Muscle layer of duodenum (tissue), 2 donors: Measurements from ENCODE around the gene POLDIP3.
"Not testable (repeated sequence)": the region's sequence is repeated elsewhere in the genome, so short reads cannot be mapped to it uniquely, and the experiment has no call there.

Source experiments
- H3K27ac ChIP-seq: one replicate; pipeline ENCODE4 v1.7.0; 2013; ENCODE audit warnings: mild to moderate bottlenecking, low read length
- H3K27me3 ChIP-seq: one replicate; pipeline ENCODE4 v1.7.0; 2013; ENCODE audit warnings: low read depth, mild to moderate bottlenecking, control low read depth, low read length
- H3K36me3 ChIP-seq, 2 donors: one replicate each; pipeline ENCODE4 v1.7.0; 2013; ENCODE audit warnings: low read length in 2 of 2, control low read depth in 1 of 2, mild to moderate bottlenecking in 1 of 2; ENCODE audit not compliant: insufficient read depth in 2 of 2, control insufficient read depth in 1 of 2
- H3K4me1 ChIP-seq, 2 donors: one replicate each; pipeline ENCODE4 v1.7.0; 2013; ENCODE audit warnings: low read length in 2 of 2, mild to moderate bottlenecking in 2 of 2, control low read depth in 1 of 2, moderate library complexity in 1 of 2; ENCODE audit not compliant: insufficient read depth in 2 of 2, control insufficient read depth in 1 of 2
- H3K4me3 ChIP-seq, 2 donors: one replicate each; pipeline ENCODE4 v1.7.0; 2013; ENCODE audit warnings: low read length in 2 of 2, low read depth in 1 of 2, mild to moderate bottlenecking in 1 of 2
- H3K9me3 ChIP-seq, 2 donors: one replicate each; pipeline ENCODE4 v1.7.0; 2013; ENCODE audit warnings: low read length in 2 of 2, control low read depth in 1 of 2, mild to moderate bottlenecking in 1 of 2; ENCODE audit not compliant: control insufficient read depth in 1 of 2
- donor health status: healthy.

Gene POLDIP3

DNA sequence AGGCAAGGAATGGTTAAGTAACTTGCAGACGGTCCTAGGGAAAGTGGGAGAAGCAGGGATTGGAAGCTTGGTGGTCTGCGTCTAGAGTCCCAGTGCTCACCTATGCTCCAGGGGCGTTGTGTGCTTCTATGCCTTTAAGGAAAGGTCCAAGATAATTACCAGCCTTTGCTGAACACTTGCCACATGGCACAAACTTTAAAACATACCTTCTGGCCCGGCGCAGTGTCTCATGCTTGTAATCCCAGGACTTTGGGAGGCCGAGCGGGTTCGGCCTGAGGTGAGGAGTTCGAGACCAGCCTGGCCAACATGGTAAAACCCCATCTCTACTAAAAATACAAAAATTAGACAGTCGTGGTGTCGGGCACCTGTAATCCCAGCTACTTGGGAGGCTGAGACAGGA lies 2.3 kb downstream of the POLDIP3 start:
- H3K4me1 ChIP-seq = peaks cover 20 to 54% of the 10 kb centered on the region in 2 donors
- peak overlapping the region; percentile 2 for H3K27ac ChIP-seq
- no peaks in the 10 kb centered on the region for H3K9me3 ChIP-seq
- H3K36me3 ChIP-seq = peaks cover 4 to 14% of the 10 kb centered on the region in 2 donors
- H3K27me3 ChIP-seq = no peaks in the 10 kb centered on the region
- no peak overlapping the region for H3K4me3 ChIP-seq

DNA sequence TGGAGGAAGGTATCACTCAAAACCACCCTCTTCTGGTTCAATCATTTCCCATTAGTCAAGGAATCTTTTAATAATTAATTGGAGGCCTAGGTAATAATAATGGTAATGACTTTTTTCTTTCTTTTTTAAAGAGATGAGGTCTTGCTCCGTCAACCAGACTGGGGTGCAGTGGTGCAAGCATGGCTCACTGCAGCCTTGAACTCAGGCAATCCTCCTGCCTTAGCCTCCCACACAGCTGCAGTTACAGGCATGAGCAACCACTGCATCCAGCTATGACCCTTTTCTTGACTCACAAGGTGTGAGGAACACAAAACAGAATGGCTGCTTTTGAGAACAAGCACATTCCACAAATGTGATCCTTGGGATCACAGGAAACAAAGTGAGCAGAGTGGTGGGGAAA lies 3.6 kb downstream of the POLDIP3 start:
- Histone ChIP-seq H3K4me1 (peaks cover 20 to 54% of the 10 kb centered on the region in 2 donors), H3K27ac (no peak overlapping the region), H3K9me3 (no peaks in the 10 kb centered on the region), H3K36me3 (peaks cover 4 to 14% of the 10 kb centered on the region in 2 donors), H3K4me3 (no peak overlapping the region), H3K27me3 (no peaks in the 10 kb centered on the region)

DNA sequence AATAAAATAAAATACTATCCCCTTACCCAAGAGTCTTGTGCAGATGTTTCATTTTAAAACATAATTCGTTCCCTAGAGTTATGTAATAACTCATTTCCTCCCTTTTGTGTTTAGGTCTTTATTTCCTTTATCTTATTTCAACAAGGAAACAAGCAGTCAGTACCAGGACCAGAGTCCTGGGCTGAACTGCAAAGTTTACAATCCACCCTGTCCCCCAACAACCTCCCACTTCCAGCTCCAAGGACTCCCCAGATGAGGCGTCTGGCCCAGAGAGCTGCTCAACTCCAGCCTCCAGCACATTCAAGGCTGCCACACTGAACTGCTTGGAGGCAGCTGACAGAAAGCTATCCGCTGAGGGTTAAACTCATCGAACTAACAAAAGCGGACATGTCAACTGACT lies 4.5 kb downstream of the POLDIP3 start:
- peaks cover 20 to 54% of the 10 kb centered on the region in 2 donors for H3K4me1 ChIP-seq
- no peaks in the 10 kb centered on the region for H3K27me3 ChIP-seq
- H3K36me3 ChIP-seq = peaks cover 4 to 14% of the 10 kb centered on the region in 2 donors
- no peak overlapping the region for H3K27ac ChIP-seq
- no peak overlapping the region for H3K4me3 ChIP-seq
- no peaks in the 10 kb centered on the region for H3K9me3 ChIP-seq

DNA sequence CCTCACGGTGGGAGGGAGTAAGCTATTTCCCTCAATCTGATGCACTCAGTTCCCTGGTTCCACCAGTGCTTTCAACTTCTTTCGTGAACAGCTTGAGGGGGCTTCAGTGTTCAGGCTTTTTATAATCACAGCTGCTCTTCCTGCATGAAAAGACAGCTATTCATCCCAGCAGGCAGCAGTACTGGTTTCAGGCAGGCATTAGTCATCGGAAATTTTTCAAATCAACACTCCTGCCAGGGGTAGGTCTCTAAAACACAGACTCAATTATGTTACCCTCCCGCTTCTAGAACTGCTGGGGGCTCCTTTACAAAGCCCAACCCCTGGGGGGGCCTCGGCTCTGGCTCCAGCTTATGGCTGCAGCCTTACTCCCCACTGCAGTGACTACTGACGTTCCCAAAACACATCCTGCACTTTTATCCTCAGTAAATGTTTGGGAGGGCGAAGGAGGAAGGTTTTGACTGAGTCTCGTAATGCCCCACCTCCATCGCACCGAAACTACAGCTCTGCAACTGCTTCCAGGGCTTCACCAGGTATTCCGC lies 5.8 kb downstream of the POLDIP3 start:
- no peaks in the 10 kb centered on the region for H3K9me3 ChIP-seq
- peak overlapping the region; percentile 49 for H3K27ac ChIP-seq
- peaks cover 27 to 59% of the 10 kb centered on the region in 2 donors for H3K4me1 ChIP-seq
- peaks cover 2 to 4% of the 10 kb centered on the region in 2 donors for H3K36me3 ChIP-seq
- H3K27me3 ChIP-seq = no peaks in the 10 kb centered on the region
- H3K4me3 ChIP-seq = no peak overlapping the region

DNA sequence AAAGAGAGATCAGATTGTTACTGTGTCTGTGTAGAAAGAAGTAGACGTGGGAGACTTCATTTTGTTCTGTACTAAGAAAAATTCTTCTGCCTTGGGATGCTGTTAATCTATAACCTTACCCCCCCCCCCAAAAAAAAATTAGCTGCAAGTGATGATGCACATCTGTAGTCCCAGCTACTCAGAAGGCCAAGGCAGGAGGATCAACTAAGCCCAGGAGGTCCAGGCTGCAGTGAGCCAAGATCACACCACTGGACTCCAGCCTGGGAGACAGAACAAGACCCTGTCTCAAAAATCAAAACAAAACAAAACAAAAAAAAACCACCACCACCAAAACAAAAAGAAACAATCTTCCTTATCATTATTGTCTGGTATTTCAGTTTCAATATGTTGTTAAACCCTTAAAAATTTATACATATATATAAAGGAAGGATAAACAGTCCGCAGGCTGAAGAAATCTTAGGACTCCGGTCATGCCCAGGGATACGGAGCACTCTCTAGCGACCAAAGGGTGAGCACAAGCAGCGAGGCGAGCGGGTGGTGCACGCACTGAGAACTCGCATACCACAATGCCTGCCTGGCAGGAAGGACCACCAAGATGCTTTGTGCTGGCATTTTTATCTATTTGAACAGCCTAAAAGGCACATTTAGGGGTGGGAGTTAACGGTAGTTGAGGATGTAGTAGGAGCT lies 6.4 kb downstream of the POLDIP3 start:
- H3K9me3 ChIP-seq = no peaks in the 10 kb centered on the region
- peaks cover 0 to 4% of the 10 kb centered on the region in 2 donors for H3K36me3 ChIP-seq
- peaks cover 27 to 53% of the 10 kb centered on the region in 2 donors for H3K4me1 ChIP-seq
- no peaks in the 10 kb centered on the region for H3K27me3 ChIP-seq
- H3K27ac ChIP-seq = no peak overlapping the region
- no peak overlapping the region for H3K4me3 ChIP-seq

DNA sequence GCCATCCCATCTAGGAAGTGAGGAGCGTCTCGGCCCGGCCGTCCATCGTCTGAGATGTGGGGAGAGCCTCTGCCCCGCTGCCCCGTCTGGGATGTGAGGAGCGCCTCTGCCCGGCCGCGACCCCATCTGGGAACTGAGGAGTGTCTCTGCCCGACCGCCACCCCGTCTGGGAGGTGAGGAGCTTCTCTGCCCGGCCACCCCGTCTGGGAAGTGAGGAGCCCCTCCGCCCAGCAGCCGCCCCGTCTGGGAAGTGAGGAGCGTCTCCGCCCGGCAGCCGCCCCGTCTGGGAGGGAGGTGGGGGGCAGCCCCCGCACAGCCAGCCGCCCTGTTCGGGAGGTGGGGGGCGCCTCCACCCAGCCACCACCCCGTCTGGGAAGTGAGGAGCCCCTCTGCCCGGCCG lies 7.0 kb downstream of the POLDIP3 start:
- H3K9me3 ChIP-seq, H3K36me3 ChIP-seq: not testable (repeated sequence)

DNA sequence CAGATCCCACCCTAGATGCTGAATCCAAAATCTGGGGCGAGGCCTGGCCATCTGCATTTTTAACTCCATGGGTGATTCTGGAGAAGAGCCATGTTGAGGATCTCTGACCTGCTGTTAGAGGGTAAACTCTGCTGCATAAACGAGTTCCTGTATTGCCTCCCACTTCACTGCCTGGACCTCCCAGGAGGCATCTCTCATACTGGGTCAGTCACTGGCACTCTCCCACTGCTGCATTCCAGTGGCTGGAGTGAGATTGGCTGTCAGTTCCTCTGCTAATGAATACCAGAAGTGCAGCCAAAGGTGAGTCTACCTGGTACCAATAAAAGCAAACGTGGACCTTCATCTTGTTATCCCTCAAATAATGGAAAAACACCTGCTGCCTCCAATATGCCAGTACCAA lies 10.3 kb downstream of the POLDIP3 start:
- Histone ChIP-seq H3K27ac (no peak overlapping the region), H3K4me1 (peaks cover 7 to 19% of the 10 kb centered on the region in 2 donors), H3K4me3 (no peak overlapping the region), H3K9me3 (no peaks in the 10 kb centered on the region), H3K36me3 (peaks cover 20 to 28% of the 10 kb centered on the region in 2 donors), H3K27me3 (no peaks in the 10 kb centered on the region)

More for the DNA sequence above, 7.0 kb downstream of the POLDIP3 start:
- not testable (repeated sequence) for H3K27me3 ChIP-seq, H3K4me3 ChIP-seq, H3K27ac ChIP-seq
- peaks cover 22 to 47% of the 10 kb centered on the region in 2 donors for H3K4me1 ChIP-seq

DNA sequence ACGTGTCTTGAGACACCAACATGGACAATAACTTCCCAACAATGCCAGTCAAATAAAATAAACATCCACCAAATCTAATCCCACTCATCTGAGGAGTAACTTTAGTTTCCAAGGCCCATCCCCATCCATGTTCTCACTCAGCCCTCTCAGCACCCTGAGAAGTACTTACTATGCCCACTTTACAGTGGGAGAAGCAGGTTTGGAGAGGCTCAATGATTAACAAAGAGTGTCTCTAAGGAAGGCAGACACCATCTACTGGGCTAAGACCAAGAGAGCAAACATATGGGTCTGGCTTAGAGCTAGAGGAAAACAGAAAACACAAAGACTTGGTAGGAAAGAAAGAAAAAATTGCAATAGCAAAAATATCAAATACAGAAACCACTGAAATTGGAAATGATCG lies 11.3 kb downstream of the POLDIP3 start:
- H3K36me3 ChIP-seq = peaks cover 27 to 38% of the 10 kb centered on the region in 2 donors
- H3K27ac ChIP-seq = no peak overlapping the region
- H3K4me1 ChIP-seq = peaks cover 7 to 10% of the 10 kb centered on the region in 2 donors
- H3K9me3 ChIP-seq = no peaks in the 10 kb centered on the region
- no peak overlapping the region for H3K4me3 ChIP-seq
- no peaks in the 10 kb centered on the region for H3K27me3 ChIP-seq

DNA sequence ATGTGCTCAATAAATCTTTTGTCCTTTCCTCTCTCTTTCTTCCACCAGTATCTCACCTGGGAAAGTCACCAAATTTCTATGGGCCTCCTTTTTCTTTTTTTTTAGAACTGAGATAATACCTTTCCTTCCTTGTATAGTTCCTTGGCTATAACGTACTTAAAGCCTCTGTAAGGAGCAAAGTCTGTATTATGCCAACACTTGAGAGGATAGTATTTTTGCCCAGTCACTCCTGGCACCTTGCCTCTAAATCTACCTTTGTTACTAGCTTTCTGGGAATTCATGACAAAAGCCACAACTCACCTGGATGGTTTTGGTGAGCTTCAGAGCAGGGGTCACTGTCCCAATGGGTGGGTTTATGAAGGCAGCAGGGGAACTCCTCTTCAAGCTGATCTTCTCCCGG lies 12.2 kb downstream of the POLDIP3 start:
- H3K27me3 ChIP-seq = no peaks in the 10 kb centered on the region
- H3K4me3 ChIP-seq = no peak overlapping the region
- peaks cover 28 to 42% of the 10 kb centered on the region in 2 donors for H3K36me3 ChIP-seq
- no peaks in the 10 kb centered on the region for H3K9me3 ChIP-seq
- peaks cover 7 to 8% of the 10 kb centered on the region in 2 donors for H3K4me1 ChIP-seq
- H3K27ac ChIP-seq = no peak overlapping the region

DNA sequence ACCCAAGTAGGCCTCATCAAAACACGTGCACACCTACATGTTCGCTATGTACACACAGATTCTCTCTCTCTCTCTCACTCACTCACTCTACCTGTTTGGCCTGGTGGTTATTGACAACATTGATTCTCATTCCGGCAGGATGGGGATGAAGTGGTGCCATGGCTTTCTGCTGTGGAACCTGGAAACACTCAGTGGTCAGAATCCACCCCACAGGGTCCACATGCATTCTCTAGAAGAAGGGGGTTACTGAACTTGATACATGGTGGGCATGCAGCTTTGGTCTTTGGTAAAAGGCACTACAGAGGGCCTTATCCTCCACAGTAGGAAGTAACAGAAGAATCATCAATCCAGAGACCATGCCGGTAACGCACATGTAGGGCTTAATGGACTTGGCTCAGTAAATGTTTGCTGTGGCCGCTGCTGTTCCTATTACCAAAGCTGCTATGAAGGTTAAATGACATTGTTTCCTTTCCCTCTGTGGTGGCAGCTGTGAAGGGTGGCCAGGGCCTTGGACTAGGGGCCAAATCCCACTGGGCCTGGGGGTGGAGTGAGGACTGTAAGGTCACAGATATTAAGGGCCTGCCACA lies 12.7 kb downstream of the POLDIP3 start:
- no peak overlapping the region for H3K27ac ChIP-seq
- H3K4me1 ChIP-seq = peaks cover 7 to 13% of the 10 kb centered on the region in 2 donors
- no peaks in the 10 kb centered on the region for H3K9me3 ChIP-seq
- no peaks in the 10 kb centered on the region for H3K27me3 ChIP-seq
- peaks cover 33 to 47% of the 10 kb centered on the region in 2 donors for H3K36me3 ChIP-seq
- no peak overlapping the region for H3K4me3 ChIP-seq

DNA sequence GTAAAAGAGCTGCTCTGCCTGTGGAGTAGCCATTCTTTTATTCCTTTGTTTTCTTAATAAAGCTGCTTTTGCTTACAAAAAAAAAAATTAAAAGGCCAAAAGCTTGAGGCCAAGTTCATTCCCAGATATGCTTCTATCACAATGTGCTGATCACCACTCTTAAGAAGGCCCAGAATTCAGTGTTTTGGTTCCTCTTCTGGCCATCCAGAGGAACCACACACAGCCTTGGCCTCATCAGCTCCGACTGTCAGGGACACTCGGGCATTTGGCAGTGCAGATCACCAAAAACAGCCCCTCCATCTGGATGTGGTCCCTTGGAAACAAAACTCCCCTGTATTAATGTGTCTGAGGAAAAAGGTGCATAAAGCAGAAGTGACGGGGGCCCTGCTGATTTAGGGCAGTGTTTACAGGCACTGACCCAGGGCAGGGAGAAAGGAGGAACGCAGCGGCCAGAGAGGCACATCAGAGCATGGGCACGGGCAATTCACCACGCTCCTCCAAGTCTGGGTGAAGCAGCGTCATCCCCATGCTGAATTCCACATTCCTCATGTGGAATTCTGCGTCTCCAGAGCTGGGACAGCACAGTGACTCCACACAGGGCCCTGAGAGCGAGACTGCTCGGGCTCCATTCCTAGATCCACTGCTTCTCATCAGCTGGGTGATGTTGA lies 17.7 kb downstream of the POLDIP3 start:
- peaks cover 58 to 81% of the 10 kb centered on the region in 2 donors for H3K36me3 ChIP-seq
- no peaks in the 10 kb centered on the region for H3K27me3 ChIP-seq
- no peak overlapping the region for H3K27ac ChIP-seq
- no peaks in the 10 kb centered on the region for H3K9me3 ChIP-seq
- H3K4me3 ChIP-seq = no peak overlapping the region
- peaks cover 0 to 13% of the 10 kb centered on the region in 2 donors for H3K4me1 ChIP-seq
